A673 (cell line): ENCODE results near the gene ICAM5. TPM values are rescaled to one million over a fixed set of nuclear protein-coding genes. Genes with fewer than 3 reads are reported as not detected.
A peak's percentile ranks its signal among the peaks of the same experiment; 100 is the strongest.

Experiments used
- BruUV-seq: library from RNA; stranded (reverse); fragments of 400-500 nt; replicated peaks from 2 replicates; lab custom pipeline; 2021; lab: Mats Ljungman, UMichigan
- CTCF ChIA-PET: fragments of 300-600 bp; sonication (Branson Sonifier 250); formaldehyde crosslinking; loops from one replicate; lab custom pipeline; 2022; ENCODE audit warnings: antibody characterized with exemption; lab: Charles Lee
- POLR2A ChIA-PET: fragments of 300-600 bp; sonication (Branson Sonifier 250); formaldehyde crosslinking; loops from one replicate; lab custom pipeline; 2022; ENCODE audit warnings: antibody characterized with exemption; ENCODE audit not compliant: low non-redundant PET; lab: Charles Lee
- DNase-seq: peaks from one replicate; pipeline ENCODE4 v3.0.0-alpha.2; 2015; ENCODE audit warnings: low spot score
- H3K27ac ChIP-seq: fragments of 200-600 bp; sonication (generic); 2 replicates; pipeline ENCODE4 v1.5.1; 2016; ENCODE audit warnings: mixed run types, low read depth, mild to moderate bottlenecking, mixed read lengths, antibody characterized with exemption, low read length; ENCODE audit not compliant: poor library complexity, severe bottlenecking
- H3K27me3 ChIP-seq: fragments of 200-600 bp; sonication (generic); replicated peaks from 2 replicates; pipeline ENCODE4 v1.6.1; 2017; ENCODE audit warnings: mixed run types, low read depth, mild to moderate bottlenecking, mixed read lengths, antibody characterized with exemption, low read length; ENCODE audit not compliant: insufficient read depth, poor library complexity
- H3K36me3 ChIP-seq: fragments of 200-600 bp; sonication (generic); 2 replicates; pipeline ENCODE4 v1.6.1; 2016; ENCODE audit warnings: mixed run types, mild to moderate bottlenecking, mixed read lengths, antibody characterized with exemption, low read length; ENCODE audit not compliant: insufficient read depth, poor library complexity, severe bottlenecking
- H3K4me1 ChIP-seq: fragments of 200-600 bp; sonication (generic); 2 replicates; pipeline ENCODE4 v1.6.1; 2017; ENCODE audit warnings: mixed run types, mild to moderate bottlenecking, mixed read lengths, antibody characterized with exemption, low read length; ENCODE audit not compliant: insufficient read depth, poor library complexity, severe bottlenecking
- H3K4me3 ChIP-seq: fragments of 200-600 bp; sonication (generic); 2 replicates; pipeline ENCODE4 v1.5.1; 2016; ENCODE audit warnings: low read depth, mixed run types, mild to moderate bottlenecking, mixed read lengths, low read length; ENCODE audit not compliant: poor library complexity, severe bottlenecking
- H3K9me3 ChIP-seq: fragments of 200-600 bp; sonication (generic); 2 replicates; pipeline ENCODE4 v1.6.1; 2016; ENCODE audit warnings: mixed run types, low read depth, mild to moderate bottlenecking, mixed read lengths, antibody characterized with exemption, low read length; ENCODE audit not compliant: poor library complexity, severe bottlenecking
- EZH2 ChIP-seq: fragments of 200-600 bp; sonication (generic); IDR thresholded peaks from 2 replicates; pipeline ENCODE4 v1.6.1; 2017; ENCODE audit warnings: borderline replicate concordance, low read depth, mild to moderate bottlenecking, mixed read lengths, antibody characterized with exemption, low read length; ENCODE audit not compliant: poor library complexity, severe bottlenecking
- intact Hi-C: fragments of 100-400 bp; cut with micrococcal nuclease; formaldehyde crosslinking; loops from one replicate; pipeline ENCODE4 v1.10.0; 2022; ENCODE audit not compliant: unreplicated experiment
- total RNA-seq: library from RNA; stranded (reverse); gene quantifications from 2 replicates; pipeline ENCODE4 v1.2.3, GENCODE V29; 2021
- TF ChIP-seq, protein P1 (sequence below): fragments of 300-800, 200-600 bp; sonication (generic); conservative IDR thresholded peaks from 2 replicates; pipeline ENCODE4 v1.5.1; 2017; ENCODE audit warnings: low read depth, mild to moderate bottlenecking, antibody characterized with exemption, low read length, moderate library complexity, mixed read lengths

The ICAM5 gene
- total RNA-seq, 1 experiment from 2014 or later = 4.6 TPM

DNA sequence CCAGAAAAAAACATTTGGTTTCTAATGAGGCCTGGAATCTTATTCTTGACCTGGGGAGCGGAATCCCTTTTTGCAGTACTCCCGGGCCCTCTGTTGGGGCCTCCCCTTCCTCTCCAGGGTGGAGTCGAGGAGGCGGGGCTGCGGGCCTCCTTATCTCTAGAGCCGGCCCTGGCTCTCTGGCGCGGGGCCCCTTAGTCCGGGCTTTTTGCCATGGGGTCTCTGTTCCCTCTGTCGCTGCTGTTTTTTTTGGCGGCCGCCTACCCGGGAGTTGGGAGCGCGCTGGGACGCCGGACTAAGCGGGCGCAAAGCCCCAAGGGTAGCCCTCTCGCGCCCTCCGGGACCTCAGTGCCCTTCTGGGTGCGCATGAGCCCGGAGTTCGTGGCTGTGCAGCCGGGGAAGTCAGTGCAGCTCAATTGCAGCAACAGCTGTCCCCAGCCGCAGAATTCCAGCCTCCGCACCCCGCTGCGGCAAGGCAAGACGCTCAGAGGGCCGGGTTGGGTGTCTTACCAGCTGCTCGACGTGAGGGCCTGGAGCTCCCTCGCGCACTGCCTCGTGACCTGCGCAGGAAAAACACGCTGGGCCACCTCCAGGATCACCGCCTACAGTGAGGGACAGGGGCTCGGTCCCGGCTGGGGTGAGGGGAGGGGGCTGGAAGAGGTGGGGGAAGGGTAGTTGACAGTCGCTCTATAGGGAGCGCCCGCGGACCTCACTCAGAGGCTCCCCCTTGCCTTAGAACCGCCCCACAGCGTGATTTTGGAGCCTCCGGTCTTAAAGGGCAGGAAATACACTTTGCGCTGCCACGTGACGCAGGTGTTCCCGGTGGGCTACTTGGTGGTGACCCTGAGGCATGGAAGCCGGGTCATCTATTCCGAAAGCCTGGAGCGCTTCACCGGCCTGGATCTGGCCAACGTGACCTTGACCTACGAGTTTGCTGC is 2.7 kb upstream of the ICAM5 start, which contains the start of gene ICAM4:
ICAM4 (plus strand) TSS at position 153 of the 935 bp plus-strand sequence; CDS start at position 211, 58 bp downstream.
- no peaks in the 10 kb centered on the region for H3K27me3 ChIP-seq
- peaks cover 49% of the 10 kb centered on the region for H3K4me1 ChIP-seq
- peak within 1 kb of the TSS; percentile 26 for H3K27ac ChIP-seq
- POLR2A ChIA-PET = interaction anchor here (0.6 kb wide), 1 partner anchor 93 kb away, joined by 3 read pairs; the partner anchor contains the start of gene TYK2
- no peak for TF ChIP-seq EZH2
- TF ChIP-seq, protein P1, sequence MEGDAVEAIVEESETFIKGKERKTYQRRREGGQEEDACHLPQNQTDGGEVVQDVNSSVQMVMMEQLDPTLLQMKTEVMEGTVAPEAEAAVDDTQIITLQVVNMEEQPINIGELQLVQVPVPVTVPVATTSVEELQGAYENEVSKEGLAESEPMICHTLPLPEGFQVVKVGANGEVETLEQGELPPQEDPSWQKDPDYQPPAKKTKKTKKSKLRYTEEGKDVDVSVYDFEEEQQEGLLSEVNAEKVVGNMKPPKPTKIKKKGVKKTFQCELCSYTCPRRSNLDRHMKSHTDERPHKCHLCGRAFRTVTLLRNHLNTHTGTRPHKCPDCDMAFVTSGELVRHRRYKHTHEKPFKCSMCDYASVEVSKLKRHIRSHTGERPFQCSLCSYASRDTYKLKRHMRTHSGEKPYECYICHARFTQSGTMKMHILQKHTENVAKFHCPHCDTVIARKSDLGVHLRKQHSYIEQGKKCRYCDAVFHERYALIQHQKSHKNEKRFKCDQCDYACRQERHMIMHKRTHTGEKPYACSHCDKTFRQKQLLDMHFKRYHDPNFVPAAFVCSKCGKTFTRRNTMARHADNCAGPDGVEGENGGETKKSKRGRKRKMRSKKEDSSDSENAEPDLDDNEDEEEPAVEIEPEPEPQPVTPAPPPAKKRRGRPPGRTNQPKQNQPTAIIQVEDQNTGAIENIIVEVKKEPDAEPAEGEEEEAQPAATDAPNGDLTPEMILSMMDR = no peak
- intact Hi-C loops = no loop called here
- CTCF ChIA-PET = no interaction called here
- no peaks in the 10 kb centered on the region for H3K36me3 ChIP-seq
- BruUV-seq = no TSS peak
- H3K9me3 ChIP-seq = no peaks in the 10 kb centered on the region
- peak within 1 kb of the TSS; percentile 30 for H3K4me3 ChIP-seq
- DNase-seq = peak; percentile 62

DNA sequence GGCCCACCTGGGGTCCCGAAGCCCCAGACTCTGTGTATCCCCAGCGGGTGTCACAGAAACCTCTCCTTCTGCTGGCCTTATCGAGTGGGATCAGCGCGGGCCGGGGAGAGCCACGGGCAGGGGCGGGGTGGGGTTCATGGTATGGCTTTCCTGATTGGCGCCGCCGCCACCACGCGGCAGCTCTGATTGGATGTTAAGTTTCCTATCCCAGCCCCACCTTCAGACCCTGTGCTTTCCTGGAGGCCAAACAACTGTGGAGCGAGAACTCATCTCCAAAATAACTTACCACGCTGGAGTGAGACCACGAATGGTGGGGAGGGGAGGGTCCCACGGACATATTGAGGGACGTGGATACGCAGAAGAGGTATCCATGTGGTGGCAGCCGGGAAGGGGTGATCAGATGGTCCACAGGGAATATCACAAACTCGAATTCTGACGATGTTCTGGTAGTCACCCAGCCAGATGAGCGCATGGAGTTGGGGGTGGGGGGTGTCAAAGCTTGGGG is 1.0 kb upstream of the ICAM5 start:
- DNase-seq = peak; percentile 87
- H3K4me3 ChIP-seq = peak overlapping the region; percentile 47
- POLR2A ChIA-PET = interaction anchor here (0.5 kb wide), 1 partner anchor 26 kb away, joined by 3 read pairs; no protein-coding TSS in a partner anchor

More for the DNA sequence above, 1.0 kb upstream of the ICAM5 start:
- Histone ChIP-seq H3K4me1 (peaks cover 56% of the 10 kb centered on the region), H3K36me3 (no peaks in the 10 kb centered on the region), H3K27me3 (peaks cover 13% of the 10 kb centered on the region), H3K9me3 (no peaks in the 10 kb centered on the region), H3K27ac (peak overlapping the region; percentile 44)
- TF ChIP-seq, protein P1 = no peak
- no peak for TF ChIP-seq EZH2
- intact Hi-C loops = loop anchor here (2.0 kb wide), 1 partner anchor 44 kb away; the partner anchor contains the start of gene RAVER1
- CTCF ChIA-PET = interaction anchor here (1.0 to 3.1 kb wide), 4 partner anchors 19 to 128 kb away, joined by 3 to 15 read pairs (median 5); no protein-coding TSS in a partner anchor
- BruUV-seq = no TSS peak
